Measurements from ENCODE around the gene GLMN. TPM values are rescaled to one million over a fixed set of nuclear protein-coding genes. Genes with fewer than 3 reads are reported as not detected.
A peak's percentile ranks its signal among the peaks of the same experiment; 100 is the strongest.
"Not testable (repeated sequence)": the region's sequence is repeated elsewhere in the genome, so short reads cannot be mapped to it uniquely, and the experiment has no call there.

The GLMN gene
- polyA plus RNA-seq, 2 donors: 7.5 to 22.1 TPM

- Histone ChIP-seq H3K4me1 (ENCODE audit: control insufficient read depth in 2 of 2, insufficient read depth in 2 of 2, low read length in 1 of 2) (no peaks in the 10 kb centered on the region), H3K27me3 (ENCODE audit: control insufficient read depth in 1 of 2, insufficient read depth in 2 of 2, low read length in 2 of 2) (no peaks in the 10 kb centered on the region), H3K9me3 (ENCODE audit: control insufficient read depth in 2 of 2, insufficient read depth in 1 of 2, low read depth in 1 of 2, low read length in 1 of 2) (no peaks in the 10 kb centered on the region), H3K4me3 (ENCODE audit: low read depth in 1 of 2, low read length in 2 of 2) (no peak overlapping the region), H3K27ac (ENCODE audit: low read depth in 2 of 2, low read length in 1 of 2) (no peak overlapping the region), H3K36me3 (ENCODE audit: control insufficient read depth in 2 of 2, insufficient read depth in 2 of 2, low read length in 1 of 2) (peaks cover 0 to 4% of the 10 kb centered on the region in 2 donors)
- WGBS, 2 donors: 90 to 92% methylated on average over 5 of the region's 5 CpGs
Measured at GRCh38 chr1:92301021-92301420, 2.2 kb upstream of the GLMN start.

GRCh38 chr1:92299477-92300150 lies 827 bp upstream of the GLMN start:
- H3K4me3 ChIP-seq (ENCODE audit: low read depth in 1 of 2, low read length in 2 of 2): peak overlapping the region; percentile 97 to 100
- WGBS, 2 donors: 31 to 39% methylated on average over 11 of the region's 11 CpGs
- no peaks in the 10 kb centered on the region for H3K9me3 ChIP-seq (ENCODE audit: control insufficient read depth in 2 of 2, insufficient read depth in 1 of 2, low read depth in 1 of 2, low read length in 1 of 2)
- H3K36me3 ChIP-seq (ENCODE audit: control insufficient read depth in 2 of 2, insufficient read depth in 2 of 2, low read length in 1 of 2): peaks cover 0 to 4% of the 10 kb centered on the region in 2 donors
- H3K27me3 ChIP-seq (ENCODE audit: control insufficient read depth in 1 of 2, insufficient read depth in 2 of 2, low read length in 2 of 2): no peaks in the 10 kb centered on the region
- peak overlapping the region in 1 of 2 donors; percentile 99 for H3K27ac ChIP-seq (ENCODE audit: low read depth in 2 of 2, low read length in 1 of 2)
- H3K4me1 ChIP-seq (ENCODE audit: control insufficient read depth in 2 of 2, insufficient read depth in 2 of 2, low read length in 1 of 2): no peaks in the 10 kb centered on the region

- Histone ChIP-seq H3K4me1 (ENCODE audit: control insufficient read depth in 2 of 2, insufficient read depth in 2 of 2, low read length in 1 of 2) (no peaks in the 10 kb centered on the region), H3K9me3 (ENCODE audit: control insufficient read depth in 2 of 2, insufficient read depth in 1 of 2, low read depth in 1 of 2, low read length in 1 of 2) (no peaks in the 10 kb centered on the region), H3K36me3 (ENCODE audit: control insufficient read depth in 2 of 2, insufficient read depth in 2 of 2, low read length in 1 of 2) (peaks cover 0 to 4% of the 10 kb centered on the region in 2 donors), H3K27ac (ENCODE audit: low read depth in 2 of 2, low read length in 1 of 2) (peak overlapping the region; percentile 97 to 99), H3K27me3 (ENCODE audit: control insufficient read depth in 1 of 2, insufficient read depth in 2 of 2, low read length in 2 of 2) (no peaks in the 10 kb centered on the region), H3K4me3 (ENCODE audit: low read depth in 1 of 2, low read length in 2 of 2) (peak overlapping the region; percentile 97 to 100)
- 7 to 11% methylated on average over 3 of the region's 3 CpGs for WGBS, 2 donors
Measured at GRCh38 chr1:92298213-92298572, 594 bp downstream of the GLMN start.

DNA sequence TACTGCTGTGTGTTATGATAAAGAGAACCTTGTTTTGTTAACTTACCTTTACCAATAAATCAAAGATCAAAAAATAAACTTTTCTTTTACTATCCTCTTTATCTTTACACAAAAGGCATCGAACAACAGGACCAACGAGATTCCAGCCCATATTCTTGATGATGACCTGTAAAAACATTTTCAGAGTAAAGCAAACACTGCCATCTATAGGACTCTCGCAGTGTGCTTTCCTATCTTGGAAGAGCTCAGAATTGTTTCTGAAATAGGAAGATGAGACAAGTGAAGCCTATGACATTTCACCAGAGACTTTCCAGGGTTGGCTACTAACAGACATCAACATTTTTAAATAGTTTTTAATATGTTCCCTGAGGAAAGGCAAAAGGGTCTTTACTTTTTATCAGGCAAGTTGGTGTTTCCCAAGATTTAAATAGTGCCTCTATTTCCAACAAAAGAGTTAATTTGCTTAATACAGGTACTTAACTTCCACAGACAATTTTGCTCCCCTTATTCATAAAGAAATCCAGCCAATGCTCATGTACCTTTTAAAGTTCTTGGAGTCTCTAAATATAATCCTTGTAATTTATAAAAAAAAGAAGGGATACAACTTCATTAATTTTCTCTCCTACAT lies 7.3 kb downstream of the GLMN start:
- Histone ChIP-seq H3K36me3 (ENCODE audit: control insufficient read depth in 2 of 2, insufficient read depth in 2 of 2, low read length in 1 of 2) (peaks cover 0 to 4% of the 10 kb centered on the region in 2 donors), H3K27me3 (ENCODE audit: control insufficient read depth in 1 of 2, insufficient read depth in 2 of 2, low read length in 2 of 2) (no peaks in the 10 kb centered on the region), H3K9me3 (ENCODE audit: control insufficient read depth in 2 of 2, insufficient read depth in 1 of 2, low read depth in 1 of 2, low read length in 1 of 2) (no peaks in the 10 kb centered on the region), H3K27ac (ENCODE audit: low read depth in 2 of 2, low read length in 1 of 2) (no peak overlapping the region), H3K4me3 (ENCODE audit: low read depth in 1 of 2, low read length in 2 of 2) (no peak overlapping the region), H3K4me1 (ENCODE audit: control insufficient read depth in 2 of 2, insufficient read depth in 2 of 2, low read length in 1 of 2) (no peaks in the 10 kb centered on the region)
- WGBS, 2 donors: 16 to 24% methylated on average over 3 of the region's 3 CpGs

DNA sequence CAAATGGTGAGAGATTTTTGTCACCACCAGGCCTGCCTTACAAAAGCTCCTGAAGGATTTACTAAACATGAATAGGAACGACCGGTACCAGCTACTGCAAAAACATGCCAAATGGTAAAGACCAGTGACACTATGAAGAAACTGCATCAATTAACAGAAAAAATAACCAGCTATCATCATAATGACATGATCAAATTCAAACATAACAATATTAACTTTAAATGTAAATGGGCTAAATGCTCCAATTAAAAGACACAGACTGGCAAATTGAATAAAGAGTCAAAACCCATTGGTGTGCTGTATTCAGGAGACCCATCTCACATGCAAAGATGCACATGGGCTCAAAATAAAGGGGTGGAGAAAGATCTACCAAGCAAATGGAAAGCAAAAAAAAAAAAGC lies 17.4 kb downstream of the GLMN start:
- WGBS, 2 donors: 93 to 96% methylated on average over 2 of the region's 2 CpGs
- H3K36me3 ChIP-seq (ENCODE audit: control insufficient read depth in 2 of 2, insufficient read depth in 2 of 2, low read length in 1 of 2); H3K27me3 ChIP-seq (ENCODE audit: control insufficient read depth in 1 of 2, insufficient read depth in 2 of 2, low read length in 2 of 2); H3K27ac ChIP-seq (ENCODE audit: low read depth in 2 of 2, low read length in 1 of 2); H3K4me3 ChIP-seq (ENCODE audit: low read depth in 1 of 2, low read length in 2 of 2); H3K9me3 ChIP-seq (ENCODE audit: control insufficient read depth in 2 of 2, insufficient read depth in 1 of 2, low read depth in 1 of 2, low read length in 1 of 2); H3K4me1 ChIP-seq (ENCODE audit: control insufficient read depth in 2 of 2, insufficient read depth in 2 of 2, low read length in 1 of 2): not testable (repeated sequence)

- WGBS, 2 donors: 97% methylated on average over 15 of the region's 15 CpGs
- not testable (repeated sequence) for H3K4me1 ChIP-seq (ENCODE audit: control insufficient read depth in 2 of 2, insufficient read depth in 2 of 2, low read length in 1 of 2); H3K27me3 ChIP-seq (ENCODE audit: control insufficient read depth in 1 of 2, insufficient read depth in 2 of 2, low read length in 2 of 2); H3K27ac ChIP-seq (ENCODE audit: low read depth in 2 of 2, low read length in 1 of 2); H3K9me3 ChIP-seq (ENCODE audit: control insufficient read depth in 2 of 2, insufficient read depth in 1 of 2, low read depth in 1 of 2, low read length in 1 of 2); H3K36me3 ChIP-seq (ENCODE audit: control insufficient read depth in 2 of 2, insufficient read depth in 2 of 2, low read length in 1 of 2); H3K4me3 ChIP-seq (ENCODE audit: low read depth in 1 of 2, low read length in 2 of 2)
Measured at GRCh38 chr1:92279781-92280180, 19.0 kb downstream of the GLMN start.

- H3K4me3 ChIP-seq (ENCODE audit: low read depth in 1 of 2, low read length in 2 of 2): no peak overlapping the region
- H3K27me3 ChIP-seq (ENCODE audit: control insufficient read depth in 1 of 2, insufficient read depth in 2 of 2, low read length in 2 of 2): no peaks in the 10 kb centered on the region
- 95 to 96% methylated on average over 4 of the region's 4 CpGs for WGBS, 2 donors
- H3K9me3 ChIP-seq (ENCODE audit: control insufficient read depth in 2 of 2, insufficient read depth in 1 of 2, low read depth in 1 of 2, low read length in 1 of 2): no peaks in the 10 kb centered on the region
- no peak overlapping the region for H3K27ac ChIP-seq (ENCODE audit: low read depth in 2 of 2, low read length in 1 of 2)
- peaks cover 5 to 11% of the 10 kb centered on the region in 2 donors for H3K36me3 ChIP-seq (ENCODE audit: control insufficient read depth in 2 of 2, insufficient read depth in 2 of 2, low read length in 1 of 2)
- no peaks in the 10 kb centered on the region for H3K4me1 ChIP-seq (ENCODE audit: control insufficient read depth in 2 of 2, insufficient read depth in 2 of 2, low read length in 1 of 2)
Measured at GRCh38 chr1:92277105-92277723, 21.6 kb downstream of the GLMN start.

DNA sequence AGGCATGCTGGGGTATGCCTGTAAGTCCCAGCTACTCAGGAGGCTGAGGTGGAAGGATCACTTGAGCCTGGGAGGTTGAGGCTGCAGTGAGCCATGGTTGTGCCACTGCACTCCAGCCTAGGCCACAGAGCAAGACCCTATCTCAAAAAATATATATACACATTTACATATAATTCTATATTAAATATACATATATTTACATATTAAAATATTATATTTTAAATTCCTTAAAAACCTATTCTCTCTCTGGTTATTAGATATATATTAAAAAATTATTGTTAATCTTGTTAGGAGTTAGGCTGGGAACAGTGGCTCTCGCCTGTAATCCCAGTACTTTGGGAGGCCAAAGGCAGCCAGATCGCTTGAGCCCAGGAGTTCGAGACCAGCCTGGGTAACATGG lies 22.7 kb downstream of the GLMN start:
- Histone ChIP-seq H3K4me1 (ENCODE audit: control insufficient read depth in 2 of 2, insufficient read depth in 2 of 2, low read length in 1 of 2) (no peaks in the 10 kb centered on the region), H3K27me3 (ENCODE audit: control insufficient read depth in 1 of 2, insufficient read depth in 2 of 2, low read length in 2 of 2) (no peaks in the 10 kb centered on the region), H3K9me3 (ENCODE audit: control insufficient read depth in 2 of 2, insufficient read depth in 1 of 2, low read depth in 1 of 2, low read length in 1 of 2) (no peaks in the 10 kb centered on the region), H3K4me3 (ENCODE audit: low read depth in 1 of 2, low read length in 2 of 2) (no peak overlapping the region), H3K27ac (ENCODE audit: low read depth in 2 of 2, low read length in 1 of 2) (no peak overlapping the region), H3K36me3 (ENCODE audit: control insufficient read depth in 2 of 2, insufficient read depth in 2 of 2, low read length in 1 of 2) (peaks cover 5 to 11% of the 10 kb centered on the region in 2 donors)
- 98 to 100% methylated on average over 3 of the region's 3 CpGs for WGBS, 2 donors

GRCh38 chr1:92274939-92275338 lies 23.8 kb downstream of the GLMN start:
- Histone ChIP-seq H3K36me3 (ENCODE audit: control insufficient read depth in 2 of 2, insufficient read depth in 2 of 2, low read length in 1 of 2) (peaks cover 5 to 11% of the 10 kb centered on the region in 2 donors), H3K27ac (ENCODE audit: low read depth in 2 of 2, low read length in 1 of 2) (no peak overlapping the region), H3K4me1 (ENCODE audit: control insufficient read depth in 2 of 2, insufficient read depth in 2 of 2, low read length in 1 of 2) (no peaks in the 10 kb centered on the region), H3K27me3 (ENCODE audit: control insufficient read depth in 1 of 2, insufficient read depth in 2 of 2, low read length in 2 of 2) (no peaks in the 10 kb centered on the region), H3K9me3 (ENCODE audit: control insufficient read depth in 2 of 2, insufficient read depth in 1 of 2, low read depth in 1 of 2, low read length in 1 of 2) (no peaks in the 10 kb centered on the region), H3K4me3 (ENCODE audit: low read depth in 1 of 2, low read length in 2 of 2) (no peak overlapping the region)
- 96 to 100% methylated on average over 1 of the region's 1 CpG for WGBS, 2 donors
